Measurements from ENCODE around the gene GAK. TPM values are rescaled to one million over a fixed set of nuclear protein-coding genes. Genes with fewer than 3 reads are reported as not detected.

Gene GAK
- total RNA-seq, 1 experiment from 2014 or later: 71.8 TPM

DNA sequence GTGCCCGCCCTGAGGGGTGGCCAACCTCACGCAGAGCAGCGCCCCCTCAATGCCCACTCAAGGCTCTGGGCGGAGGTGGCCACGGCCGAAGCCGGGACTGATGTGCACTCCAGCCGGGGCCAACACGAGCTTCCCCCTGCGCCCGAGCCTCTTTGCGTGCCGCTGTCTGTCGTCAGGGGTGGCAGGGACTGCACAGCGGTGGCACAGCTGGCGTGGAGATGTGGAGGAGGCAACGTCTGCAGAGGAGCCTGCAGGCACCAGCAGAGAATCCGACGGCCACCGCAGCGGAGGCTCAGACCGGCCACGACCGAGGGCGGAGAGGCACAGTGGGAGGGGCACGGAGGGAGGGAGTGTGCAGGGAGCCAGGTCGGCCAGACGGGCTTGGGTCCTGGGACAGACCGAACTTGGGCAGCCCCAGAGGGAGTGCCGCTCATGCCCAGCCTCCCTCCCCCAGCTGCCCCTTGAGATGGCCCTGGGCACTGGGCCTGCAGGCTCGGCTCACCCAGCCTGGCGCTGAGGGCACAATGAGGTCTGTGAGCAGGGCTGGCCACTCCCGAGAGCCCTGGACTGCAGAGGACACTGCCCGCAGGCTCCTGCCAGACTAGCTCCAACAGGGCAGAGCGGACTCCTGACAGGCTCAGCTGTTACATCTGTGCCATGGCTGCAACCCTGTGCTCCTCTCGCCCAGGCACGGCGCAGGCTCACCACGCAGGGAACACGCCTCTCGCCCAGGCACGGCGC lies 59.7 kb downstream of the GAK start:
- DNase-seq (ENCODE audit: low spot score): no peak

DNA sequence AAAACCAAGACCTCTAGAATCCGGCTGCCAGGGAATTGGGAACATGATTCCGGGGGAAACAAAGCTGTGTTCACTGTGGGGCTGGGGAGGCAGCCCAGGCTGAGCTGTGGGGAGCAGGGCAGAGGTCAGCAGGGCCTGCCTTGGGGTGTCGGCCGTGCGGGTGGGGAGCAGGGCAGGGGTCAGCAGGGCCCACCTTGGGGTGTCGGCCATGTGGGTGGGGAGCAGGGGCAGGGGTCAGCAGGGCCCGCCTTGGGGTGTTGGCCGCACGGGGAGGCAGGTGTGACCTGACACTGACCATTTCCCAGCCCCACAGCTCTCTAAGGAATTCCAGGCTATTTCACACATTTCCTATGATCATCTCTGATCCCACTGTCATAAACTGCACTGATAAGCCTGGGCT lies 60.6 kb downstream of the GAK start:
- DNase-seq (ENCODE audit: low spot score): no peak

DNA sequence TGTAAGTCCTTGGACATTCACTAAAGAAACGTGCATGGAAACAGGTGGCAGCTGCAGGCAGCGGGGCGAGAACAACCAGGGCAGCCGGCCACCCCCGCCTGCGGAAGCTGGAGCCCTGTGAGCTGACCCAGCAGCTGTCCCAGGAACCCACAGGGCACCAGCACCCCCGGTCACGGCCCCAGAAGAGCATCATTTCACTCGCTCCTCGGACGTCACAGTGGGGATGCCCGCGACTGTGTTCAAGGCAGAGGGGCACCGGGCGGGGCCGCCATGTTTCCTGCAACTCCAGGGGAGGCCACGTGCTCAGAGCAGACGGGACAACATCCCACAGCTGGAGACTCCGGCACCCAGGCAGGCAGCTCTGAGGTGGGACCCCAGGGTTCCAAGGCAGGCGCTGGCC lies 61.2 kb downstream of the GAK start:
- DNase-seq (ENCODE audit: low spot score): no peak

DNA sequence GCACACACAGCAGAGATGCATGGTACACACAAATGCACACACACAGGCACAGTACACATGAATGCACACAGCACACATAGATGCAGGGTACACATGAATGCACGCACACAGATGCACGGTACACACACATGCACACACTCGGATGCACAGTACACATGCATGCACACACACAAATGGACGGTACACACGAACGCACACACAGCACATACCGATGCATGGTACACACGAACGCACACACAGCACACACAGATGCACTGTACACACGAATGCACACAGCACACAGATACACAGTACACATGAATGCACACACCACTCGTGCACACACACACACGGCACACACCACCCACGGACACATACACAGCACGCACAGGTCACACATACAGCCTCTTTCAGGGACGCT lies 62.3 kb downstream of the GAK start:
- no peak for DNase-seq (ENCODE audit: low spot score)

DNA sequence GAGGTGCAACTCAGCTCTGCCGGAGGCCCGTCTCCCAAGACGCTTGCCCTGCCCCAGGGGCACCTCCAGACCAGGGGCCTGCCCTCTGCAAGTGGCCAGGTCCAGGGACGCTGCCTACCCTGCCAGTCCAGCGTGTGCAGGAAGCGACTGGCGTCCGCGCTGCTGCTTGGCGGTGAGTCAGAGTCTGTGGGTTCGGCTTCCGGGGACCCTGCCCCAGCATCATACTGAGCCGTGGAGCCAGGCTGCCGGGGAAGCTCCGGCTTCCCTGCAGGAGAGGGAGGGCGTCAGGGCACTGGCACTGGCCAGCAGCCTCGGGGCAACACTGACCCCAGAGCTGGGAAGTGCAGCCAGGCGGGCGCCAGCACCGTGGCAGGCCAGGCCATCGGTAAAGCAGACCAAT lies 63.7 kb downstream of the GAK start:
- DNase-seq (ENCODE audit: low spot score): peak; percentile 82

DNA sequence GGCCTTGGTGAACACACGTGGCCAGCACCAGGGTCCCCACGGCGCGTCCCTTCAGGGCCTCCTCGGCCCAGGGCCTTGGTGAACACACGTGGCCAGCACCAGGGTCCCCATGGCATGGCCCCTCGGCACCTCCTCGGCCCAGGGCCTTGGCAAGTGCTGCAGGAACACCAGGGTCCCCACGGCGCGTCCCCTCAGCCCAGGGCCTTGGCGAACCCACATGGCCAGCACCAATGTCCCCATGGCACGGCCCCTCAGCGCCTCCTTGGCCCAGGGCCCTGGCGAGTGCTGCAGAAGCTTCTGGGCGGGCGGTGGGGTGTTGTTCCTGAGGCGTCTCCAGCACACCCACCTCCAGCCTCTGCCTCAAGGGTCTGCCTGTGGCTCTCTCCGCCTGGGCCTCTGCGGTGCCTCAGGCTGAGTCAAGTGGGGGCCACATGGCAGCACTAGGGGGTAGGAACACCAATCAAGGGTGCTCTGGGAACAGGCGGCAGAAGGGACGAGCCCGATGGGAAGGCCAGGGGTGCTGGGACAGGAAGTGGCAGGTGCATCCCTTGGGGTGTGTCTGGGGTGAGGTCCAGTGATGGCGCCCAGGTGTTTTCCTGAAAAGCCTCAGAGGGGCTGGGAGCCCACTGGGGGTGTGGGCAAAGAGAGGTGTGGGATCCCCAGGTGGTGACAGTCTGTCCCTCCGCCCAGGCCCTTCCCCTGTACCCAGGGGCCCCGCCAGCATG lies 64.4 kb downstream of the GAK start:
- DNase-seq (ENCODE audit: low spot score): no peak

GRCh38 chr4:866761-867390 lies 65.2 kb downstream of the GAK start:
- peak; percentile 90 for DNase-seq (ENCODE audit: low spot score)

DNA sequence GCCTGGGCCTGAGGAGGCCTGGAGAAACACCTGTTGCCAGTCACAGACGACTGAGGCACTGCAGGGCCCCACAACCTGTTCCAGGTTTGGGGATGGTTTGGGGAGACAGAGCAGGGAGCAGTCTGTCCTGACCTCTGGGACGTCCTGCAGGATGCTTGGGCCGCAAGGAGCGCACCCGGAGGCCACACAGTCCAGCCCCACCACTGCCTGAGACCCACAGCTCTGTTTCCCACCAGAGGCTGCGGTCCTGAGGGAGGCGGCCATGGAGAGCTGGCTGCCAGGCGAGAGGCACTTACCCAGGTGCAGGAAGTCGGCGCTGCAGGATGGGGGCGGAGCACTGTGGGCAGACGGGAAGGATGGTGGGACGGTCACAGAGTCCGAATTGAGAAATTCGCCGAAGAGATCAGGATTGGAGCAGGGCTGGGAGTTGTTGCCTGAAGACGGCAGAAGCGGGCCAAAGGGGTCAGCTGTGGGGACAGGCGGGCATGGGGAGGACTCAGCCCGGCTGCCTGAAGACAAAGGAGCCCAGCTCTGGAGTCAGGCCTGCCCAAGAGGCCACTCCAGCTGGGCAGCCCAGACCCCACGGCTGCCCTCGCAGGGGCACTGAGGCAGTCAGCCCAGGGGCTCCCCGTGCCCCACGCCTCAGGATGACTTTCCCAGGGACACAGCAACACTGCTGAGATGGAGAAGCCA lies 65.9 kb downstream of the GAK start:
- DNase-seq (ENCODE audit: low spot score): no peak

DNA sequence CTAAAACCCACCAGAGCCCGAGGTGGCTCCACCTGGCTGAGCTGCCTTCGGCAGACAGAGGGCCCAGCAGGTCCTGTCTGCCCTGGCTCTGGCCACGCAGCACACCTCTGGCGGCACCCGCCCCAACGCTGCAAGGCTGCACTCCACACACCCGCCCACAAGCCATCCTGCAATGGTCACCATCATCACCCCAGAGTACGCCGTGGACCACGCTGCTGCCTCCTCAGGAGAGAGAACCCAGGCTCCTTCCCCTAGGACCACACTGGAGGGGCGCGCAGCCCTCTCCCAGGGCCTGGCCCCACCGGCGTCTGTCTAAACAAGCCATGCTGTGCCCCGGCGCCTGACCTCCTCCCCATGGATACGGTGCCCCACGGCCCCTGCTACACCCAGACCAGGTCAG lies 66.5 kb downstream of the GAK start:
- no peak for DNase-seq (ENCODE audit: low spot score)

GRCh38 chr4:865121-865465 lies 67.0 kb downstream of the GAK start:
- DNase-seq (ENCODE audit: low spot score): no peak

GRCh38 chr4:864456-865120 lies 67.5 kb downstream of the GAK start:
- no peak for DNase-seq (ENCODE audit: low spot score)

- no peak for DNase-seq (ENCODE audit: low spot score)
These were observed 71.6 kb downstream of the GAK start for GRCh38 chr4:860561-860960.

GRCh38 chr4:859496-859895 lies 72.6 kb downstream of the GAK start:
- DNase-seq (ENCODE audit: low spot score): no peak

- no peak for DNase-seq (ENCODE audit: low spot score)
These were observed 73.2 kb downstream of the GAK start for GRCh38 chr4:858831-859451.

- no peak for DNase-seq (ENCODE audit: low spot score)
These were observed 74.1 kb downstream of the GAK start for GRCh38 chr4:858041-858481.

DNA sequence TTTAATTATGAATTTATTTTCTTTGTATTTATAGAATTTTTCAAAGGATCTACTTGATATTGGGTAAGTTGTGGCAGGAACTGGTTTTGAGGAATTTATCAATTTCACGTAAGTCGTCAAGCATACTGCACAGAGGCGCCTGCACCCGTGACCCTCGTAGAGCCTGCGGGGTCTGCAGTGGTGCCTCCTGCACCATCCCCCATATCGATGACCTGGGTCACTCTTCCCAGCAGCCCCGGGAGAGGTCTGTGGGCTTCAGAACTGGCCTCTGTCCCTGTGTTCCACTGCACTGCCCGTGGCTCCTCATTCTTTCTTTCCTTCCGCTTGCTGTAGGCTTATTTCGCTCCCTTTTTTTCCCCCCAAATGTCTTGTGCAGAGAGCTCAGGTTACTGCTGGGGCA lies 74.7 kb downstream of the GAK start:
- no peak for DNase-seq (ENCODE audit: low spot score)

GRCh38 chr4:856225-856901 lies 75.8 kb downstream of the GAK start:
- DNase-seq (ENCODE audit: low spot score): no peak

GRCh38 chr4:855880-856224 lies 76.3 kb downstream of the GAK start:
- DNase-seq (ENCODE audit: low spot score): no peak

GRCh38 chr4:854356-854755 lies 77.8 kb downstream of the GAK start:
- no peak for DNase-seq (ENCODE audit: low spot score)

- DNase-seq (ENCODE audit: low spot score): no peak
These were observed 78.7 kb downstream of the GAK start for GRCh38 chr4:853416-853781.
